Stimulated activated CD8-positive, alpha-beta memory T cell treated with anti-CD3 and anti-CD28 coated beads, Interleukin-7, amount 100 ng/mL, for 1 hour (primary cell): ENCODE results near the gene YBX1.
A peak's percentile ranks its signal among the peaks of the same experiment; 100 is the strongest.

Source experiments
- DNase-seq, 2 donors: peaks; one replicate each; pipeline ENCODE4 v3.0.0-alpha.2; 2020; ENCODE audit warnings: low read depth in 2 of 2

The YBX1 gene

DNA sequence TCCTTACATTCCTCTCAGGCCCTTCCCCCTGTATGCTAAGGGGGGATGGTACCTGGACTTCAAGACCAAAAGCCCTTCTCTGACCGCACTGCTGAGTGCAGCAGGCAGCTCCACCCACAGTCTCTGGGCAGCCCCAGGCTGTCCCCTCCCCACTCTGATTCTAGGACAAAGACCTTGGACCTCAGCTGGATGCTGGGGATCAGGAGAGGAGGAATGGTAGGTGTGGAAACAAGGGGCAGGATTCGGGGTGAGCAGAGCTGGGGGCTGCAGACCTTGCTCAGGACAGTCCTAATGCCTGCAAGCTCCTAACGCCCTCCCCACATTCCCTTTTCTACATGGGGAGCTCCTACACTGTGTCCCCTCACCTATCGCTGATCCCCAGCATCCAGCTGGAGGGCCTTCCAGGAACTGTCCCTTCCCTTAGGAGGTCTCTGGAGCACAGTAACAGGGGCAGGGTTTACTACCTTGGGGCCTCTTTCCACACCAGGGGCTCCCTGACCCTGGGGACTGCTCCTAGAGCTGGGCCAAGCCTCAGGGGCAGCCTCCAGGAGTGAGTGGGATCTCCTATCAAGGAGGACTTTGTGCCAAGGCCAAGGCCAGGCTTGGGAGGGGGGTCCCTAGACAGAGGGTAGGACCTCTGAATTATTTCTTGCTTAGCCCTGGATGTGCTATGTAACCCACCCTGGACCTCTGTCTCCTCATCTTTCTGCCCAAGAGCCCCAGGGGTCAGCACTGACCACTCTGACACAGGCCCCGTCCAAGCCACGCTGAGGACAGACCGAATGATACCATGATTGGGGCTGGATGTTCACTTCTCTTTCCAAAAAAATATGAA is 52.2 kb downstream of the YBX1 start:
- DNase-seq = no peak

DNA sequence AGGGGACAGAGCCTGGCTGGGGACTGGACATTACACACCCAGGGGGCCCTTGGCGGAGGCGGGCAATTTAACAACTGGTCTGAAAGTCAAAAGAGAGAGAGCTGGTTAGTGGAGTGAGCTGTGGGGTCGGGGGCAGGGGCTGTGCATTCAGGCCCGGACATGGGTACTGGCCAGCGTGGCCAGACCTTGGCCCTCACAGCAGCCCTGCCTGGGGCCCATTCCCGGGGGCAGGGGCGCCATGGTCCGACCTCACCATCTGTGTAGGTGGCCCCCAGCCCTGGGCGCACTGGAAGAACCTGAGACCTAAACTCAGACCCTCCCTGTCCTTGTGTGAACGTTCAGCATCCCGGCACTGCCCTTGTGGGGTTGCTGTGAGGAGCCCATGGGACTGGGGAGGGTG is 52.8 kb downstream of the YBX1 start:
- DNase-seq = no peak

DNA sequence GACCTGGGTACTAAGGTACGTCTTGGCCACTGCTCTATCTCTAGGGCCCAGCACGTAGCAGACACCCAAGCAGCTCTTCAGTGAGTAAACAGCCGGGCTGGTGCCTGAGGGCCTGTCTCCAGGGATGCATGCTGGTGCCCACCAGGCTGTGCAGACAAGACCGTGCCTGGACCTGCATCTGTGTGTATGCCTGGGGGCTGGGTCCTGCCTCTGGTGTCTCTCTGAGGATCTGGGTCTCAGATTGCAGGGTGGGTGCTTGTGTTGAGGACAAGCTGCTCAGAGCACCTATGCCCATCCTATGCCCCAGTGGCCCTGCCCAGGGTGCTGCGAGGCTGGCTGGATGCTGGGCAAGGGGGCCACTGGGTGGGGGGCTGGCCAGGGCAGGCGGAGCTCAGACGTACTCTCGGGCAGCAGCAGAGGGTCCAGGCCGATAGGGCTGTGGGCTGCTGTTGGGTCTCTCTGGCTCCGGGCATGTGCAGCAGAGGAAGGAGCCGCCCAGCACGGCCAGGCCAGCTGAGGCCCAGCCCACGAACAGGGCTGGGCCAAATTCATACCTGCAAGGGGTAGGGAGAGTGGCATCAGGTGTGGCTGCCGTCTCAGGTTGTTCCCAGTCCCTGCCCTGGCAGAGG is 53.4 kb downstream of the YBX1 start:
- no peak for DNase-seq

DNA sequence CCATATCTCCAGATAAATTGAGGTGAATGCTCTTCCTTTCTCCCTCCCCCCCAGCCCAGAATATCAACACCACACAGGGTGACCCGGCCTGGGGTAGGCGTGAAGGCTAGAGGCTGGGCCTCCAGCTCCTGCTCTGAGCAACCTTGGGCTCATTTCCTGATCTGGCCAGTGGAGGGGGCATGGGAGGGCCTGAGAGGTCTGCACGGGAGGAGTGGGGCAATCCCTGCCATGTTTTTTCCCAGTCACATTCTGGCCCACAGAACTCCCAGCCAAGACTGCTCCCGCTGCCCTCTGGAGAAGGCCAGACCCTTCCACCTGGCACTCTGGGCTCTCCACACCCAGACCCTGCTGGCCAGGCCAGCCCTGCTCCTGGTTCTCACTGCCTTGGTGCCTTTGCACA is 53.9 kb downstream of the YBX1 start:
- no peak for DNase-seq

DNA sequence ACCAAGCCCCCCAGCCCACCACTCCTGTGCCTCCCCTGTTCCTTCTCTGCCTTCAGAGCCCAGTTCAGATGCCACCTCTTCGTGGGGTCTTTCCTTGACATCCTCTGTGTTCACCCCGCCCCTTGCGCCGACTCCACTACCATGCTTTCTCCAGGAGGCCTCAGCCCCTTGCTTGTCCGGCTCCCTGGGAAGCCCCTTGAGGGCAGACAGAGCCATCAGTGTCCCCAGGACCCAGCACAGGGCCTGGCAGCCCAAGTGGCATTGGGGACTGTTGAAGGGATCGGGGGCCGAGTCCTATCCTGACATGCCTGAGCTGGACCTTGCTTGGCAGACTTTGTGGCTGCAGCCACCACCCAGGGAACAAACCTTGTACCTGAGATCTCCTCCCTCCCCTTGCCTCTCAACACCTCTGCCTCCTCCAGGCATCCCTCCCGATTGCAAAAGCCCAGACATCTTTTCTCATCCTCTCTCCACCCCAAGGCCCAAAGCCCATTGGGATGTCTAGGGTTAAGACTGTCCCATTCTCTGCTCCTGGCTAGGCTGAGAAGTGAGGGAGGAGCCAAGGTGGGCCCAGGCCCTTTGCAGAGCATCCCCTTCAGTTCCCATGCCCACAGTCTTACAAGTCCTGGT is 54.5 kb downstream of the YBX1 start:
- no peak for DNase-seq

DNA sequence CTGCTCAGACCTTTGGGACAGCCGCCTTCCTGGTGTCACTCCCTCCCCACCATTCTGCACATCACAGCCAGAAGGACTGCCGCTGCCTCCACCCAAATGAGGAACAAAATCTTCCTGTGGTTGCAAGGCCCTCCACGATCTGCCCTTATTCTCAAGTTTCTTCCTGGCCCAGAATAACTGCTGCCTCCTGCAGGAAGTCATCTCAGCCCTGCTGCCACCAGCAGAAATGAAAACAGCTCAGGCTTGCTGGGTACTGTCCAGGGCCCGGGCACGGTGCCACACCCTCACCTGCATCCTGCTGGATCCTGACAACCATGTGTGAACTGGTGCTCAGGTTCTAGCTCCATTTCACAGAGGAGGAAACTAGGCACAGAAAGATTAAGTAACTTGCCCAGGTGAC is 55.0 kb downstream of the YBX1 start:
- DNase-seq = no peak

DNA sequence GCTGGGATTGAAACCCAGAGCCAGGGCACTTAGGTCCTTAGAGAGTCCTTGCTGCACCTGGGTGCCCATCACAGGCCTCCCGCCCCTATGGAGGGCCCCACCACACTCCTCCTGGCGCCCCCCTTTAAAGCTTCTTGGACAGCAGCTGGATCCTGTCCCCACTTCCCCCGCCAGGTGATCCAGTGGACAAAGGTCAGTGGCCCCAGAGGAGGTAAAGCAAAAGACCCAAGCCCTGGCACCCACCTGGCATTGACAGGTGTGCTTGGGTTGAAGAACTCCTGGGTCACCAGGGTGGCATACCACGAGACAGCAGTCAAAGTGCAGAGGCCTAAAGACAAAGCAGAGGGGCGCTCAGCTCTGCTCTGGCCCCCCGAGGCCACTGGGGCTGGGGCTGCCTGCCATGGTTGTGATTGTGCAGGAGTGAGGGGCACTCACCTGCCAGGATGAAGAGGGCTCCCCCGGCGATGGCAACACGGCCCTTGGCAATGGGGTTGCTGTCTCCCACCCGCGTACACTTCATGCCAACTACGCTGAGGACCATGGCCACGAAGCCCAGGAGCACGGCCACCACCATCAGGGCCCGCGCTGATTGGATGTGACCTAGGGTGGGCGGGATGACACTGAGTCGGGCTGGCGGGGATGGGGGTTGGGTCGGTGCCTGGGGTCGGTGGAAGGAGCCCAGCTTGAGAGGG is 55.9 kb downstream of the YBX1 start:
- DNase-seq = no peak

GRCh38 chr1:42738678-42739226 is 56.5 kb downstream of the YBX1 start:
- DNase-seq = no peak

GRCh38 chr1:42739753-42740700 is 57.8 kb downstream of the YBX1 start, which contains the start of gene CLDN19:
TSS of gene CLDN19 (minus strand) at chr1:42740236. CDS start at chr1:42740063, 173 bp downstream.
- DNase-seq = no peak

DNA sequence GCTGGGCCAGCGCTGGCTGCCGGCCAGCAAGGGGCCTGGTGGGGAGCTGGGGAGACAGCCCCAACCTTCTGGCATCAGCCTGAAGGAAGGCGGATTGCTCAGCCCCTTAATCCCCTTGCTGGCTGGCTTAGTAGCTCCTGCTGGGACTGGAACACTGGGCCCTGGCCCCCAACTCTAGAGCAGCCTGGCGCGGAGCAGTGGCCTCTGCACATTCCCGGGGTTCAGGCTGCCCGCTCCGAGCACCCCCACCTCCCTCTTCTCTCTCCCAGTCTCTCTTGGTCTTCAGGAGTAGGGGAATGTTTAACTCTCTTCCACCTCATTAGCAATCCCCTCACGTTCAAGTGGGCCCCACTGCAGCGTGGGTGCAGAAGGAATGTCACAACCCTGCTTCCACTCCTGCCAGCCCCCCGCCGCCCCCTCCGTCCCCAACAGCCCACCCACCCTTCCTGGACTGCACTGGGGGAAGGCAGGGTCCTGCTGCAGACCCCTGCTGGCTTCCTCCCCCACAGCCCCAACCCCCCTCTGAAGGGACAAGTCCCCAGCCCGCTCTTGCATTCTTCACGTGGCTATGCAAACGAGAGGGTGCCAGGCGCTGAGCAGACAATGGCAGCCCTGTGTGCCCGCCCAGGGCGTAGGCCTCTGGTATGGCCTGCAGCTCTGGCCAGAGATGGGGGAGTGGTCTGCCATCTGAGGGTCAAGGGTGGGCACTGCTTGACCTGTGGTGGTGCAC is 58.8 kb downstream of the YBX1 start:
- no peak for DNase-seq

DNA sequence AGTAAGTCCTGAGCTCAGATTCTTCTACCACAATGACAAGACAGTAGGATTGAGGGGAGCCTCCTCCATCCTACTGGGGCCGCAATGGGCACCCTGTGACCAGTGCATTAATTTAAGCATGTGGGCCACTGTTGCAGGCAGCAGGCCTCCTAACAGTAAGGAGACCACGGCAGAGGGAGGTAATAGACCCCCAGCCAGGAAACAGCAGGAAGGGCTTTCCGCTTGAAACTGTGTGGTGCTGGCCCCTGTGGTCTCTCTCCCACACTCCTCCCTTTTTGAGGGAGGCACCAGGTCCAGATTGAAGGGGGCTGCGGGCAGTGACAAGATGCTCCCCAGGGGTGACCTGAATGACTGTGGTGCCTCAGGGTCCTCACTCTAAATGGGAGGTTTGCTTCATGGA is 59.5 kb downstream of the YBX1 start:
- DNase-seq = no peak

GRCh38 chr1:42742141-42742540 is 59.9 kb downstream of the YBX1 start:
- no peak for DNase-seq

DNA sequence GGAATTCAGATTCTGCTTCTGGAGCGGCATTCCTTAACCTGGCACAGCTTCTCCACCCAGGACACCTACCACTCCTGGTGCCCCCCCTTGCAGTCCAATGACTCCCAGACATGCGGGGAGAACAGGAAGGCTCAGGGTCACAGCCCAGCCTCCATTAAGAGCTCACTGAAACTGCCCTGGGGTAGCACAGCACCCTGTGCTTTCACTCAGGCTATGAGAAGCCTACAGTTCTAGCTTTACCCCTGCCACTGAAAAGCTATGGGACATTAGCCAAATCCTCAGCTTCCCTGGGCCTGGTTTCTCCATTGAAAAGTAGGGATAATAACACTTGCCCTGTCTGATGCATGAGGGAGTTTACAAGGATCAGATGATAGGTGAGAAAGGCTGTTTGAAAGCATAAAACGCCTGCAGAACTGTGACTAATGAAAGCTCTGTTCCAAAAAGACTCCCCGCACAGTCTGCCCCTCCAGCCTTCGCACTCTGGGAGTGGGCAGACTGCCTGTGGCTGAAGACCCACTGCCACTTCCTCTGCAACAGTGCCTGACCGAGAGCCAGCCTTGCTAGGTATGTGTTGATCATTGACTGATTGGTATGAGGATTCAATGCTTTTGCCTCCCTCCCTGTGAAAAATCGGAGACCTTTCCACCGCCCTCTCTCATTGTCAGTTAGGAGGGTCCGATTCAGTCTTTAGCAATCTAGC is 60.5 kb downstream of the YBX1 start:
- no peak for DNase-seq

DNA sequence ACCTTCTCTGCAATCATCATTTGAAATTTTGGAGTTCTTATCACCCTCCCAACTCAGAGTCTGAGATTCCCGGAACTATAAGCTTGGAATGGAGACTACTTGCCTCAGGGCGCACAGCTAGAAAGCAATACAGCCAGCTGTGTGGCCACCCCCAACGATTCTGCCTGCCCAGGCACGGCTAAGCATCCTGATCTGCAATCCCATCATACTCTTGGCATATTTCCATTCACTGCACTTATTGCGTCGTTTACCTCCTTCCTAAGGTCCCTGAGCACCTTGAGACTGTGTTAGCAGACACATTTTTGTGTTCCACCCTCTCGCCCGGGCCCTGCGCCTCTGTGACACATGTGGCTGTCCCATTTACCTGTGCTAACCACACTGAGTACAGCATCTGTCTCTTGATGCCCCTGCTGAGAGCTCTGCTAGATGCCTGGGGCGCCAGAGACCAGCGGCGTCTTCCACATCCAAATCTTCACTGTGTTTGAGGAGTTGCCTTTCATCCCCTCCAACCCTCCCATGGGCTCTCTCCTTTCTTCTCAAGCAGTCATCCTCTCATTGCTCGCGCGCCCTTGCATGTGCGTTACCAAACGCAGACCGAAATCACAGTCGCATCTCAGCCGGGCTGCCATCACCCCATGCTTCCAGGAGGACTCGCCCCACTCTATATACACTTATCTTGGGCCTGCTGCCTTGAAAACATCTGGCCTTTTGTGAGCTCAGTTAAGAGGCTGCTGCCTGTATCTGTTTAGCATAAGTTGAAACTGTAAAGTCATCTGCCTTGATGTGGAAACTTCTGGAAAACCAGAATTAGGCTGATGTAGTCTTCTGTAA is 61.3 kb downstream of the YBX1 start:
- DNase-seq = no peak

GRCh38 chr1:42744148-42744413 is 61.9 kb downstream of the YBX1 start:
- DNase-seq = no peak

GRCh38 chr1:42745851-42746250 is 63.6 kb downstream of the YBX1 start:
- no peak for DNase-seq

- DNase-seq = no peak
These were observed 64.4 kb downstream of the YBX1 start for GRCh38 chr1:42746436-42747105.

- DNase-seq = peak in 1 of 2 donors; percentile 31
These were observed 64.9 kb downstream of the YBX1 start for GRCh38 chr1:42747125-42747524.
